Activated naive CD8-positive, alpha-beta T cell treated with anti-CD3 and anti-CD28 coated beads, Interleukin-2, amount 50 U/mL, for 24 hours (primary cell): ENCODE measurements around the gene STING1.
"Not testable (repeated sequence)": the region's sequence is repeated elsewhere in the genome, so short reads cannot be mapped to it uniquely, and the experiment has no call there.

ENCODE experiments used
- ATAC-seq: fragments of 150-1000 bp; cut with Tn5 transposase; one replicate; pipeline ENCODE4 v1.10.0; 2021
- DNase-seq: peaks from one replicate; pipeline ENCODE4 v3.0.0; 2021
- H3K27ac Mint-ChIP-seq: one replicate; pipeline ENCODE4 v1.8.0; 2021; ENCODE audit warnings: mild to moderate bottlenecking, mixed read lengths
- H3K27me3 Mint-ChIP-seq: one replicate; pipeline ENCODE4 v1.8.0; 2021; ENCODE audit warnings: mixed read lengths
- H3K36me3 Mint-ChIP-seq: one replicate; pipeline ENCODE4 v1.8.0; 2021; ENCODE audit warnings: low read depth, mixed read lengths
- H3K4me1 Mint-ChIP-seq: one replicate; pipeline ENCODE4 v1.8.0; 2021; ENCODE audit warnings: mixed read lengths
- H3K4me3 Mint-ChIP-seq: one replicate; pipeline ENCODE4 v1.8.0; 2021; ENCODE audit warnings: mild to moderate bottlenecking, moderate library complexity, mixed read lengths
- H3K9me3 Mint-ChIP-seq: one replicate; pipeline ENCODE4 v1.8.0; 2021; ENCODE audit warnings: mixed read lengths

The STING1 gene

DNA sequence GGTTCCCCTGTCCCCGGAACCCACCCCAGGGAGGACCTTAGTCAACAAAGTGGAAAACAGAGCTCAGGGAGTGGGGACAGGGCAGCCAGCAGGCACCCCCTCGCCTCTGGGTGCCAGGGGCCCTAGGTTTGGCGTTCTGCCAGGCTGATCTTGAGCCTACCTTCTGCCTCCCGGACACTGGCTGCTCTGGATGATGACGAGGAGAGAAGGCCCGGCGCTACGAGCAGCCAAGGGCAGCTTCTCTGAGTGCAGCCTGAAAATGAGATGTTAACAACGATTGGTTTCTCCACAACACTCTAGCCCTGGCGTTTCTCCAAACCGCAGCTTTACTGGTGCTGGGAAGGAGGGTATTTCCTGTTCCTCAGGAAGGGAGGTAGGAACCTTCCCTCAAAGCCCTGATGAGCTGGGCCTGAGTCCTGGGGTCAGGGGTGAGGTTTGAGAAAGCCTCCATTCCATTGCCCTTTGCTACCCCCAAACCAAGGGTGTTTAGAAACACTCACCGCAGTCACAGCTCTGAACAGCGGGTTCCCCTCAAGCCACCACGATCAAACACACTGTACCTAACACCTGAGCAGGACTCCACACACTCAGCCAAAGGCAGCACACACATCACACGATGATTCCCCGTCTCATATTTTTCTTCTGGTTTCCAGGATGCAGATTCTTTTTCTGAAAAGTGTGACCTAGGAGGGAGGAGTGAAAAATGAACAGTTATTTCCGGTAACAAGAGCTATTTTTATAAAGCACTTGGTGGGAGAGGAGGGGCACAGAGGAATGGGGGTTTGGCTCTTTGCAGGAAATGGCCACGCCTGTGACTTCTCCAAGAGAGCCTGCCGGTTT, at the start of gene STING1:
TSS of gene STING1 (minus strand) at position 709 of the 840 bp plus-strand sequence. CDS start 1,054 bp downstream, outside the sequence.
- Mint-ChIP-seq H3K36me3 (peaks cover 11% of the 10 kb centered on the region), H3K4me3 (peak within 1 kb of the TSS; percentile 84), H3K4me1 (peaks cover 34% of the 10 kb centered on the region), H3K9me3 (no peaks in the 10 kb centered on the region), H3K27me3 (no peaks in the 10 kb centered on the region), H3K27ac (peak within 1 kb of the TSS; percentile 89)
- DNase-seq: peak; percentile 71
- peak; percentile 82 for ATAC-seq

DNA sequence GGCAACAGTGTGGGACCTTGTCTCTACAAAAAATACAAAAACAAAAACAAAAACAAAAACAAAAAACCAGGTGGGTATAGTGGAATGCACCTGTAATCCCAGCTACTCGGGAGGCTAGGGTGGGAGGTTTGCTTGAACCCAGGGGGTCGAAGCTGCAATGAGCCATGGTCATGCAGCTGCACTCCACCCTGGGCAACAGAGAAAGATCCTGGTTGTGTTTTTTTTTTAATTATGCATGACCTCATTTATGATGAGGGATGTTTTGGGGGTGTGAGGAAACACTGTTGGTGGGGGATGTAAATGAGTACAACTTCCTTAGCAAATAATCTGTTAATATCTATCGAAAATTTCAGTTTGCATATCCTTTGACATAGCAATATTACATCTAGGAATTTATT, 49.2 kb upstream of the STING1 start:
- no peak for ATAC-seq
- H3K4me1 Mint-ChIP-seq: no peaks in the 10 kb centered on the region
- no peak overlapping the region for H3K27ac Mint-ChIP-seq

DNA sequence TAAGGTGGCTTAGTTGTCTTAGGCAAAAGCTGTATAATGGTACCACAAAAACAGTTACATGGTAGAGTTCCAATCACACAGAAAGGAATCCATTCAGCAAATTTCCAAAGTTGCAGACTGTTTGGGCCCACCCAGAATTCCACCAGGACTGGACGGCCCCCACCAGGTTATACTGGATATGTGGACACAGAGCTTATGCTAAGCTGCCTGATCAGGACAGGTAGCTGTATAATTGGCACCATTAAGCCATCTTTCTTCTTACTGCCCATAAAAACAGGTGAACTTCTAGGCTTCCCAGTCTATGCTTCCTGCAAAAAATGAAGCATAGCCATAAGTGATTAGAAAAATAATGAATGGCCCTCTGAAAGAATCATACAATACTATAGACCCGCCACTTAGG, 47.5 kb upstream of the STING1 start:
- not testable (repeated sequence) for H3K27ac Mint-ChIP-seq, H3K4me1 Mint-ChIP-seq, DNase-seq

More for the DNA sequence above, 49.2 kb upstream of the STING1 start:
- H3K36me3 Mint-ChIP-seq: no peaks in the 10 kb centered on the region
- H3K27me3 Mint-ChIP-seq: no peaks in the 10 kb centered on the region
- no peak overlapping the region for H3K4me3 Mint-ChIP-seq
- no peak for DNase-seq
- no peaks in the 10 kb centered on the region for H3K9me3 Mint-ChIP-seq

DNA sequence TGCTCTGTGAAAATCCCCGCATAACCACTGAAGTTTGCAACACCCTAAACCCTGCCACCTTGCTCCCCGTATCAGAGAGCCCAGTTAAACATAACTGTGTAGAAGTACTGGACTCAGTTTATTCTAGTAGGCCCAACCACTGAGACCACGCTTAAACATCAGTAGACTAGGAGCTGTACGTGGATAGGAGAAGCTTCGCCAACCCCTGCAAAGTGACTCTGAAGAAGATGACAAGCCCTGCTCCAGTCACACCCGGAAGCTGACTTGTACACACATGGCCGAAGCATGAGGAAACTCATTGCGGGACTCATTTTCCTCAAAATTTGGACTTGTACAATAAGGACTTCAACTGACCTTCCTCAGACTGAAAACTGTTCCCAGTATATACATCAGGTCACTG, 46.1 kb upstream of the STING1 start:
- not testable (repeated sequence) for H3K36me3 Mint-ChIP-seq, H3K9me3 Mint-ChIP-seq, ATAC-seq, H3K4me1 Mint-ChIP-seq, DNase-seq, H3K27ac Mint-ChIP-seq, H3K27me3 Mint-ChIP-seq, H3K4me3 Mint-ChIP-seq

More for the DNA sequence above, 47.5 kb upstream of the STING1 start:
- not testable (repeated sequence) for H3K27me3 Mint-ChIP-seq, H3K36me3 Mint-ChIP-seq, H3K4me3 Mint-ChIP-seq, ATAC-seq, H3K9me3 Mint-ChIP-seq

DNA sequence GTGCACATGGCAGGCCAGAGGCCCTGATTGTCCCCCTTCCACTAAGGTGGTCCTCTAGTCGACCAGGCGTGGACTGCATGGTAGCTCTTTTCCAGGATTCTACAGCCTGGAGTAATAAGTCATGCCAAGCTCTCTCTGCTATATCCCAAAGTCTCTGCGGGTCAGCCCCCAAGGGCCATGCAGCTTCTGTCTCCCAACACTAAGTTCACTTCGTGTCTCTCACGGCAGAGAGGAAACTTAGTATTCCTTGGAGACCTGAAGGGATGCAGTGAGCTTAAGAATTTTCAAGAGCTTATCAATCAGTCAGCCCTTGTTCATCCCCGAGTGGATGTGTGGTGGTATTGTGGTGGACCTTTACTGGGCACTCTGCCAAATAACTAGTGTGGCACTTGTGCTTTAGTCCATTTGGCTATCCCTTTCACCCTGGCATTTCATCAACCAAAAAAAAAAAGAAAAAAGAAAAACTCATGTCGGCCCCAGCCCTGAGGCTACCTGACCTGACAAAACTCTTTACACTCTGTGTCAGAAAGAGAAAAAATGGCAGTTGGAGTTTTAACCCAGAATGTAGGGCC, 45.4 kb upstream of the STING1 start:
- H3K36me3 Mint-ChIP-seq, H3K27me3 Mint-ChIP-seq, H3K9me3 Mint-ChIP-seq, H3K27ac Mint-ChIP-seq, DNase-seq, H3K4me1 Mint-ChIP-seq, H3K4me3 Mint-ChIP-seq, ATAC-seq: not testable (repeated sequence)

DNA sequence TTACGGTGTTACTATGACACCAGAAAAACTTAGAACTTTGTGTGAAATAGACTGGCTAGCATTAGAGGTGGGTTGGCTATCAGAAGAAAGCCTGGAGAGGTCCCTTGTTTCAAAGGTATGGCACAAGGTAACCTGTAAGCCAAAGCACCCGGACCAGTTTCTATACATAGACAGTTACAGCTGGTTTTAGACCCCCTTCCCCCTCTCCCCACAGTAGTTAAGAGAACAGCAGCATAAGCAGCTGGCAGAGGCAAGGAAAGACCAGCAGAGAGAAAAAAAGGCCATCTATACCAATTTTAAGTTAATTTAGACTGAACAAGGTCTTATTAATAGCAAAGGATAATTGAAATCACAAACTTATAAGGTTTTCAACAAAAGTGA, 44.5 kb upstream of the STING1 start:
- not testable (repeated sequence) for H3K4me1 Mint-ChIP-seq, H3K27ac Mint-ChIP-seq, ATAC-seq, H3K36me3 Mint-ChIP-seq, DNase-seq, H3K9me3 Mint-ChIP-seq, H3K4me3 Mint-ChIP-seq, H3K27me3 Mint-ChIP-seq

DNA sequence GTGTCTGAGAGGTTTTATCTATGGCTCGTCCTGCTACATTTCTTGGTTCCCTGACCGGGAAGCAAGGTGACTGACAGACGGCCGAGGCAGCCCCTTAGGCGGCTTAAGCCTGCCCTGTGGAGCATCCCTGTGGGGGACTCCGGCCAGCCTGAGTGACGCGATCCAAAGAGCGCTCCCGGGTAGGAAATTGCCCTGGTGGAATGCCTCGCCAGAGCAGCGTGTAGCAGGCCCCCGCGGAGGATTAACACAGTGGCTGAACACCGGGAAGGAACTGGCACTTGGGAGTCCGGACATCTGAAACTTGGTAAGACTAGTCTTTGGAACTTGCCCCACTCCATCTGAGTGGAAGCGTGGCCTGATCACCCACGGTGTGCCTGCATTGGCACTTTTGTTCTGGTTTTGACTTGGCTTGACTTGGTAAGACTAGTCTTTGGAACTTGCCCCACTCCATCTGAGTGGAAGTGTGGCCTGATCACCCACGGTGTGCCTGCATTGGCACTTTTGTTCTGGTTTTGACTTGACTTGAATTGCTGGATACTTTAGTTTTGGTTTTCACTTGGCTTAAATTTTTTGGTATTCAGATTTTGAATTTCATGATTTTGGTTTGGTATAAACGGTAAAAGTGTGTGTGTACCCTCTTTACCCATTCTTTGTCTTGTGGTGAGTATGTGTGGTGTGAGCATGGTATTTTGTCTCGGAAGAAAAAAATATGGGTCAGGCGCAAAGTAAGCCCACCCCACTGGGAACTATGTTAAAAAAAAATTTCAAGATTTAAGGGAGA, 43.9 kb upstream of the STING1 start:
- not testable (repeated sequence) for H3K4me3 Mint-ChIP-seq, H3K4me1 Mint-ChIP-seq, H3K9me3 Mint-ChIP-seq, ATAC-seq, DNase-seq, H3K27me3 Mint-ChIP-seq, H3K36me3 Mint-ChIP-seq
- H3K27ac Mint-ChIP-seq: peak overlapping the region; percentile 46

DNA sequence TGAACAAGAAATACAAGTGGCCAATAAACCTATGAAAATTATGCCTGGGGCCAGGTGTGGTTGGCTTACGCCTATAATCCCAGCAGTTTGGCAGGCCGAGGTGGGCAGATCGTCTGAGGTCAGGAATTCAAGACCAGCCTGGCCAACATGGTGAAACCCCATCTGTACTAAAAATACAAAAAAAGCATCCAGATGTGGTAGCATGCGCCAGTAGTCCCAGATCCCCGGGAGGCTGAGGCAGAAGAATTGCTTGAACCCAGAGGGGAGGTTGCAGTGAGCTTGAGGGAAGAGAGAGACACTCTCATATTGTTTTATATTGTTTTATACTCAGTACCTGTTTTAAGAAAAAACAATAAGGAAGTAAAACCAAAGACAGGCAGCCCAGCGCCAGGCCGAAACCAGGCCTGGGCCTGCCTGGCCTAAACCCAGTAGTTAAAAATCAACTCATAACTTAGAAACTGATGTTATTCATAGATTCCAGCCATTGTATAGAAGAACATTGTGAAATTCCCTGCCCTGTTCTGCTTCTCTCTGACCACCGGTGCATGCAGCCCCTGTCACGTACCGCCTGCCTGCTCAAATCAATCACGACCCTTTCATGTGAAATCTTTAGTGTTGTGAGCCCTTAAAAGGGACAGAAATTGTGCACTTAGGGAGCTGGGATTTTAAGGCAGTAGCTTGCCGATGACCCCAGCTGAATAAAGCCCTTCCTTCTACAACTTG, 43.2 kb upstream of the STING1 start:
- not testable (repeated sequence) for H3K4me1 Mint-ChIP-seq

DNA sequence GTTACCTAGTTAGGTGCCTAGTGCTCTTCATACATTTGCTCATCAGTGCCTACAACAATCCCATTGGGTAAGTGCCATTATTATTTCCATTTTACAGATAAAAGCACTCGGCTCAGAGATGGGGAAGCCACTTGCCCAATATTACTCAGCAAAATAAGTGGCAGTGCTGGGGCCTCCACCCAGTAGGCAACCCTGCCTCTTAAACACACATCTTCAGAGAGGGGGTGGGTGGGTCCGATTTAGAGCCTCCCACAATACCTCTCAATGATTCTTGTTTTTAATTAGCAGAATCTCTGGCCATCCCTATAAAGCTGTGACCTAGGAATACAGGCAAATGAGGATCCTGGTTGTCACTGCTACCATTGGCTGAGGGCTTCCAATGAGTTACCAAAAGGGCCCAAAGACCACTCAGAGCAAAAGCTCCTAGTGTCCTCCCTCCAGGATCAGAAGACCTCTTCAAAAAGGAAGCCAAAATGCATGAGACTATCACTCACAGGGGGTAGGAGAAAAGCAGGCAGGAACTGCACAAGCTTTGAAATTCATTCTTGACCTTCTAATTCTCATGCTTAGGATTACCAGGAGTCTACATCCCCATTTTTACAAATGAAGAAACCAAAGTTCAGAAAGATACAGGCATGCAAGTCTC, 42.5 kb upstream of the STING1 start:
- peak overlapping the region; percentile 7 for H3K27ac Mint-ChIP-seq
- H3K27me3 Mint-ChIP-seq: no peaks in the 10 kb centered on the region
- no peaks in the 10 kb centered on the region for H3K4me1 Mint-ChIP-seq
- no peaks in the 10 kb centered on the region for H3K36me3 Mint-ChIP-seq
- no peak for ATAC-seq
- DNase-seq: no peak
- no peaks in the 10 kb centered on the region for H3K9me3 Mint-ChIP-seq
- no peak overlapping the region for H3K4me3 Mint-ChIP-seq

More for the DNA sequence above, 43.2 kb upstream of the STING1 start:
- not testable (repeated sequence) for H3K27me3 Mint-ChIP-seq, H3K9me3 Mint-ChIP-seq, H3K4me3 Mint-ChIP-seq, ATAC-seq, H3K36me3 Mint-ChIP-seq, DNase-seq
- peak overlapping the region; percentile 46 for H3K27ac Mint-ChIP-seq

DNA sequence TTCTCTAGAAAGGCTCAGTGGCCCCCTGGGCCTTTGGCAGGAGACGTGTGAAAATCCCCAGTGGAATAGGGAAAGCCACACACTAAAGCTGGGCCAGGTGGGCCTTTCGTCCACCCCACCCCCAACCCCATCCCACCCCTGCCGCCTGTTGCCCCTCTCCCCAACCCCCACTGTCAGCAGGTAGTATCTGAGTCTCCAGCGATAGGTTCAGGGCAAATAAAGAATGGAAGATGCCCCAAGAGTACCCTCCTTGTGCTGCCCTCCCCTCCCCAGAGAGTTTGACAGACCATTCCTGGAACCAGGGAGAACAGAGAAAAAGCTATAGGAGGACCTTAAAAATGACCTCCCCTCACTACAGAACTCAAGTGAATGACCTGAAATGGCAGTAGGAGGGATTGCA, 41.9 kb upstream of the STING1 start:
- ATAC-seq: no peak
- H3K27me3 Mint-ChIP-seq: no peaks in the 10 kb centered on the region
- H3K4me3 Mint-ChIP-seq: no peak overlapping the region
- DNase-seq: no peak
- H3K9me3 Mint-ChIP-seq: no peaks in the 10 kb centered on the region
- no peak overlapping the region for H3K27ac Mint-ChIP-seq
- H3K36me3 Mint-ChIP-seq: no peaks in the 10 kb centered on the region
- H3K4me1 Mint-ChIP-seq: no peaks in the 10 kb centered on the region

DNA sequence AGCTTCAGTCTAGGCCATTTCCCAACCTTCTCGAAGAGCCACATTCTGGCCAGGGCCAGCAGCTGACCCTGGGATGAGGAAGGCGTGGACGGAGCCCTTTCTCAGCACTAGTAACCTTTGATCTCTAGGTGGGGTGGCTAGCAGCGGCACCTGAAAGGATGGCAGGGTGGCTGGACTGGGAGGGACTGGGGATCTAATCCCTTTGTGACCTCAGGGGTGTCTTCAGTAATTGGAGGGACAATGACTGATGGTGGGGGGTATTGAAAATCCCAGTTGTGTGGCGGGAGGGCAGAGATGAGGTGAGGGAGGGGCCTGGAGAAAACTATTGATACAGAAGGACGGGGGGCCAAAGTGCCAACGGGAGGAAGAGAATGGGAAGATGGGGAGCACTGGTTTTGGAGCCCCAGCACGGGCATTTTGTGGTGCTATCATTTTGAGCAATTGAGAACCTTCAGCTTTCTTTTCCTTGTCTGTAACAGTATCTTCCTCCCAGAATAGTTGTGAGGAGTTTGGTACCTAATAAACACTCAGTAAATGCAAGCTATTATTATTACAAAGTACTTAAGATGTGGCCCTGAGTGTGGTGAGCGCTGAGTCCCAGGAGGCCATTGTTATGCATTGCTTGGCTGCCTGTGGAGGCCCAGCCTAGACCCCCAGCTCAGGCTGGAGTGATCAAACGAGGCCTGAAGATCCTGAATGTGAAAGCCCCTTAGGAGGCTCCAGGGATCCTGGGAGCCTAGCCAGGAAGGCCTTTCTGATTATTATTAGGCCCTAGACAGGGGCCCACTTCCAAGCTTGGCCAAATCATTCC, 41.3 kb upstream of the STING1 start:
- Mint-ChIP-seq H3K27ac (no peak overlapping the region), H3K36me3 (no peaks in the 10 kb centered on the region), H3K9me3 (no peaks in the 10 kb centered on the region), H3K4me1 (peaks cover 2% of the 10 kb centered on the region), H3K4me3 (no peak overlapping the region), H3K27me3 (no peaks in the 10 kb centered on the region)
- ATAC-seq: no peak
- no peak for DNase-seq

DNA sequence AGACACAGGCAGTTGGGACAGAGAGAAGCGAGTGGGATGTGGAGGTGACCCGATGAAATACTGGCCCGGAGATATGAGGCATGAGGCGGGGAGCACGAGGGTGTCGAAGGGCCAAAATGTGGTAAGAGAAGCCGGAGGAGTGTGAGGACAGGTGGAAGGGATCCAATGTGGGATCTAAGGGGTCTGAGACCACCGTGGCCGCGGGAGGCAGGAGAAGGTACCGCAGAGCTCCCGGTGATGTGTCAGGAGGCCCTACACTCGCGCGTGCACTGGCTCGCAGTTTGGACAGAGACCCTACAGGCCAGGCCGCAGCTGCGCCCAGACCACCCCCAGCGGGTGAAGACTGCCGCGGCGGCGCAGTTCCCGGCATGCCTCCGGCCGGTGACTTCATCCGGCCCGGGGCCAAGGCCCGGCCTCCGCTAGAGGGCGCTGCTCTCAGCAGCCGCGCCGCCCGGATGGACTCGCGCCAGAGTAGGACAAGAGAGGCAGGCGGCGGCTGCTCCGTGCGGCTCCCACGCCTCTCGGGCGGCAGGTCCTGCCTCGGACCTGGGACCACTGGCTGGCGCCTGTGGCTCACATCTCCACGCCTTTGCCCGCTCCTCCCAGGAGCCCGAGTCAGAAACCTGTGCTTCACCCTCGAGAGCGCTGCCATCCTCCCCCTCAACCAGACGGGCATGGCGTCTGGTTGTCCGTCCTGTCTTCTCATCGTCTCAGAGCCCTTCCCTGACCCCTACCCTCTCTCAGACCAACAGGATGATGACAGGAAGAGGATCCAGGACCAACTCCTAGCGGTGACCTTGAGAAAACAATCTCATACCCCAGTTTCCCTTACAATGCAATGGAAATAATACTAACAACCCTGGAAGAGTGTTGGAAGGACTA, 35.4 kb upstream of the STING1 start:
- H3K4me1 Mint-ChIP-seq: peaks cover 31% of the 10 kb centered on the region
- ATAC-seq (peak; percentile 90), DNase-seq (peak; percentile 94)
- H3K27ac Mint-ChIP-seq: peak overlapping the region; percentile 89
- no peaks in the 10 kb centered on the region for H3K9me3 Mint-ChIP-seq
- peak overlapping the region; percentile 81 for H3K4me3 Mint-ChIP-seq
- H3K36me3 Mint-ChIP-seq: no peaks in the 10 kb centered on the region
- peaks cover 1% of the 10 kb centered on the region for H3K27me3 Mint-ChIP-seq

DNA sequence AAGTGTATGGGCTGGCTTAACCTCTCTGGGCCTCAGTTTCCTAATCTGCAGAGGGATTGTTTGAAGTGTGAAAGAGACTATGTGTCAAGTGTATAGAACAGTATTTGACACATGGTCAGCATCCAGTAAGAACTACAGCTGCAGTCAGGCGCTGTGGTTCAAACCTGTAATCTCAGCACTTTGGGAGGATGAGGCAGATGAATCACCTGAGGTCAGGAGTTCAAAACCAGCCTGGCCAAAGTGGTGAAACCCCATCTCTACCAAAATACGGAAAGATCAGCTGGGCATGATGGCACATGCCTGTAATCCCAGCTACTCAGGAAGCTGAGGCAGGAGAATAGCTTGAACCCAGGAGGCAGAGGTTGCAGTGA, 31.9 kb upstream of the STING1 start:
- Mint-ChIP-seq H3K36me3 (peaks cover 5% of the 10 kb centered on the region), H3K4me3 (no peak overlapping the region), H3K4me1 (peaks cover 57% of the 10 kb centered on the region), H3K27me3 (peaks cover 1% of the 10 kb centered on the region), H3K9me3 (peaks cover 4% of the 10 kb centered on the region), H3K27ac (no peak overlapping the region)
- ATAC-seq: no peak
- no peak for DNase-seq
